ENCODE measurements around the gene PTPRN2.
"Not testable (repeated sequence)": the region's sequence is repeated elsewhere in the genome, so short reads cannot be mapped to it uniquely, and the experiment has no call there.

PTPRN2 gene

GRCh38 chr7:158039270-158039669 is 548.4 kb downstream of the PTPRN2 start:
- in situ Hi-C loops (cut with HindIII; ENCODE audit: low pct_ligation_motif_present, low pct_unique_long_range_greater_than_20kb, low sequenced_read_pairs) = no loop called here
- no peak for DNase-seq

DNA sequence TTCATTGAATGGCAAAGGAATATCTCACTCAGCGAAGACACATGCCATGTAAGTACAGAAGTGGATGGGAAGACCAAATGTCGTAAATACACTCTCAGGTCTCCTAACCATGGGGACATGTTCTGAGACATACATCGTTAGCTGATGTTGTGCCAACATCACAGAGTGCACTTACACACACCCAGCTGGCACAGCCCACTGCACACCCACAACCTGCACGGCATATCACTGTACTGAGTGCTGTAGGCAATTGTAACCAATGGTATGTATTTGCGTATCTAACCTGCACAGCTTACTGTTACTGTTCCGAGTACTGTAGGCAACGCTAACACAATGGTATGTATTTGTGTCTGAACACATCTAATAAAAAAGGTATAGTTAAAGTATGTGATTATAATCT is 550.4 kb downstream of the PTPRN2 start:
- DNase-seq = no peak
- in situ Hi-C loops (cut with HindIII; ENCODE audit: low pct_ligation_motif_present, low pct_unique_long_range_greater_than_20kb, low sequenced_read_pairs) = no loop called here

- DNase-seq = no peak
- in situ Hi-C loops (cut with HindIII; ENCODE audit: low pct_ligation_motif_present, low pct_unique_long_range_greater_than_20kb, low sequenced_read_pairs) = no loop called here
These were observed 552.3 kb downstream of the PTPRN2 start for GRCh38 chr7:158035343-158035742.

- no peak for DNase-seq
- in situ Hi-C loops (cut with HindIII; ENCODE audit: low pct_ligation_motif_present, low pct_unique_long_range_greater_than_20kb, low sequenced_read_pairs) = no loop called here
These were observed 553.1 kb downstream of the PTPRN2 start for GRCh38 chr7:158034571-158034970.

- DNase-seq; in situ Hi-C loops (cut with HindIII; ENCODE audit: low pct_ligation_motif_present, low pct_unique_long_range_greater_than_20kb, low sequenced_read_pairs): not testable (repeated sequence)
These were observed 553.7 kb downstream of the PTPRN2 start for GRCh38 chr7:158033925-158034324.

DNA sequence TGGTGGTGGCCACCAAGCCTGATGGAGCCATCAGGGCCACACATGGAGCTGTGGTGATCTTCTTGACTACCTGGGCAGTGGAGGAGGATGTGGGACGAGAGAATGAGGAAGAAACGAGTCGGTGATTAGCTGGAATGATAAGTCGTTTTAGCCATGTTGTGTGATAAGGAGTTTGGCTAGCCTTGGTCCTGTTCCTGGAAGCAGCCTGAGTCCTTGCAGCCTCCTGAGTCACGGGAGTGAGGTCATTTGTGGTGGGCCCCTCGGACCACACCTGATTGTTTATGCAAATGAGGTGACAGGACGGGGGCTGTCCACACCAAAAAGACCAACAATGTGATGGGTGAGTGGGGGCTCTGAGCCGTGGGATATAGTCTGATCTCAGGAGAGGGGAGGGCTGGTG is 554.4 kb downstream of the PTPRN2 start:
- no peak for DNase-seq
- in situ Hi-C loops (cut with HindIII; ENCODE audit: low pct_ligation_motif_present, low pct_unique_long_range_greater_than_20kb, low sequenced_read_pairs) = no loop called here

GRCh38 chr7:158032561-158033115 is 555.0 kb downstream of the PTPRN2 start:
- in situ Hi-C loops (cut with HindIII; ENCODE audit: low pct_ligation_motif_present, low pct_unique_long_range_greater_than_20kb, low sequenced_read_pairs) = no loop called here

DNA sequence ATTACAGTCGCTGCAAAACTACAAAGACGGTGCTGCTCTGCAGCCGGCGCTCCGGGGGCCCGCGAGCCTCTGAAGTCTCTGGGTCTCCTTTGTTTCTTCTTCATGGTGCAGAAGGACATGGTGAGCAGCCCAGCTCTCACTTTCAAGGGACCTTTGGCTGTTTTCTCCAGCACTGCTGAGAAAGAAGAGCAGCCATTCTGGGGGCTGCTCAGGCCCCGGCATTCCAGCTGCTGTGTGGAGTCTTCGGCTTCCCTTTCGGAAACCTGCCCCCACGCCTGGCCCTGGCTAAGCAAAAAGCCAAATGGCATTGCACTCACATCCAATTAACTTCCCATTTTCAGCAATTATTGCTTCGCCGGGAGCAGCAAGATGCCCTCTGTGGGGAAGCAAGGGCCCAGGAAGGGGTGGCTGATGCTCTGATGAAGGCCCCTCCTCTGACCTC is 555.7 kb downstream of the PTPRN2 start:
- in situ Hi-C loops (cut with HindIII; ENCODE audit: low pct_ligation_motif_present, low pct_unique_long_range_greater_than_20kb, low sequenced_read_pairs) = no loop called here
- DNase-seq = no peak

More at GRCh38 chr7:158032561-158033115, 555.0 kb downstream of the PTPRN2 start:
- DNase-seq = no peak

- in situ Hi-C loops (cut with HindIII; ENCODE audit: low pct_ligation_motif_present, low pct_unique_long_range_greater_than_20kb, low sequenced_read_pairs) = no loop called here
These were observed 557.1 kb downstream of the PTPRN2 start for GRCh38 chr7:158030566-158030965.

DNA sequence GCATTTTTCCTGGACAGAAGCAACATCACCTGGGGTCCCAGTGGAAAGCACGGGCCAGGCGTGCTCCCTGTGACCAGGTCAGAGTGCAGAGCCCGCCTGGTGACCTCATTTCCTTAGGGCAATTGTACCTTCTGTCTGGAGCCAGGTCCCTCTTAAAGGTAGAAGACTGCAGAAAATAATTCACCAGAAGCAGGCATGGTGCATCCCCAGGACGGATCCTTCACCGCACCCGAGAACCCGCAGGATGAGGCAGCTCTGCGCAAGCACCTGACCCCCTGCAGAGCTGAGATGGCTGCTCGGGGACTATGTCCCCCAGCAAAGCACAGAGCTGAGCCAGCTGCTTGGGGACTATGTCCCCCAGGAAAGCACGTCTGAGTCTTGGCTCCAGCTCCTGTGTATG is 557.6 kb downstream of the PTPRN2 start:
- no peak for DNase-seq
- in situ Hi-C loops (cut with HindIII; ENCODE audit: low pct_ligation_motif_present, low pct_unique_long_range_greater_than_20kb, low sequenced_read_pairs) = no loop called here

More at GRCh38 chr7:158030566-158030965, 557.1 kb downstream of the PTPRN2 start:
- DNase-seq = no peak

DNA sequence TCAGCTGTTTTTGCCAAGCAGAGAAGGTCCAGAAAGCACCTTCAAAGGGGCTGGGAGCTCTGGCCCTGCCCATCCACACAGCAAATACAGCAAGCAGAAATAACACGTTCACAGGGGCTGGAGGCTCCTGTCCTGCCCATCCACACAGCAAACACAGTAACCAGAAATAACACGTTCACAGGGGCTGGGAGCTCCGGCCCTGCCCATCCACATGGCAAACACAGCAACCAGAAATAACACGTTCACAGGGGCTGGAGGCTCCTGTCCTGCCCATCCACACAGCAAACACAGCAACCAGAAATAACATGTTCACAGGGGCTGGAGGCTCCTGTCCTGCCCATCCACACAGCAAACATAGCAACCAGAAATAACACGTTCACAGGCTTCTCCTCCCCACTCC is 558.1 kb downstream of the PTPRN2 start:
- DNase-seq = no peak
- in situ Hi-C loops (cut with HindIII; ENCODE audit: low pct_ligation_motif_present, low pct_unique_long_range_greater_than_20kb, low sequenced_read_pairs) = no loop called here

DNA sequence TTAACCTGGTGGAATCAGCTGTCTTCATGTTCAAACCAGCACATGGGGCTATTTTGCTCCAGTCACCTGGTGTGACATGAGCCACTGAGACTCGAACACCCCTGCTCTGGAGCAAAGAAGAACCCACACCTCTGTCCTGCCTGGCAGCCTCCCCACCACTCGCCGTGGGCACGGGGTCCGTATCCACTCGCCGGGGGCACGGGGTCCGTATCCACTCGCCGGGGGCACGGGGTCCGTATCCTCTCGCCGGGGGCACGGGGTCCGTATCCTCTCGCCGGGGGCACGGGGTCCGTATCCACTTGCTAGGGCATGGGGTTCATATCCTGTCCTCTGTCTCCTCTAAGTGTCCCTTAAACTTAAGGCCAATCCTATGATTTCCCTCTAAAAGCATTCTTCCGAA is 558.7 kb downstream of the PTPRN2 start:
- in situ Hi-C loops (cut with HindIII; ENCODE audit: low pct_ligation_motif_present, low pct_unique_long_range_greater_than_20kb, low sequenced_read_pairs) = no loop called here

DNA sequence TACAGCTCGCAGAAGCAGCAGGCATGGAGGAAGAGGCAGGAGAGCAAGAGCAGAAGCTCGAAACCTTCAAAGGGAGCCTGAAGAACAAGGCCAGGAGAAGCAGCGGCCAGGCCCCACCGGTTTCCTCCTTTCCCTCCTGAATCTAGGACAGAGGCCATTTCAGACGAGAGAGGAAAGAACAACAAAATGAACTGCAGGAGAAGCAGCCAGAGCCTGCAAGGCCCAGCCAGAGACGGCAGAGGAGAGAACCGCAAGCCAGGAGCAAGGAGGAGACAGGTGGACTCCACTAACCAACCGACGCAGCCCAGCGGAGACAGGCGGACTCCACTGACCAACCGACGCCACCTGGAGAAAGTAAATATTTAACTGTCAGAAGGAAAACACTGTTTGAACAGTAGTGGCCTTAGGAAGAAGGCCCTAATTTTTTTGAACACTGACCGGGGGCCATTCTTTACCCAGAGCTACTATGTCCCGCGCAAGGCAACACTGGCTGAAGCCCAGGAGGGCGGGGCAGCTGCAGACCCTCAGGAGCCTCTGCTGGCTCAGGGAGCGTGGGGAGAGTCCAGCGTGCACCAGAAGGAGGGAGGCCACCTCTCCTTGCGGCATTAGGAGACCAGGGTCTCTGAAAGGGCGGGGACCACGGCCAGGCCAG is 559.2 kb downstream of the PTPRN2 start:
- in situ Hi-C loops (cut with HindIII; ENCODE audit: low pct_ligation_motif_present, low pct_unique_long_range_greater_than_20kb, low sequenced_read_pairs) = no loop called here
- no peak for DNase-seq

More for the DNA sequence above, 558.7 kb downstream of the PTPRN2 start:
- no peak for DNase-seq

DNA sequence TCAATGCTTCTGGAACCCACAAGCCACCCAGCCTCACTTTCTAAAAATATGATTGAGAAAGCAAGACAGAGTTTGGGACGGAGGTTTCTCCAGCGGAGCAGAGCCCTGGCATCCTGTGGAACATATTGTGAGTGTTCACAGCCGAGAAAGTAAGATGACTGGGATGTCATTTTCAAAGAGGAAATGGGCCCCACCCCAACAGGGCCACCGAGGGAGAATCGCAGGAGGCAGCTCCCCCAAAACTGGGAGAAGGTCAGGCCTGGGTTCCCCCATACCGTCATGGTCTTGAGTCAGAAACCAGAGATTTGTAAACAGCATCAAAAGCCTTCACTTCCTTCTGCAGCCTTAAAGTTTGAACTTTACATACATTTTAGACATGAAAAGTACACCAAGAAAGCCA is 560.0 kb downstream of the PTPRN2 start:
- in situ Hi-C loops (cut with HindIII; ENCODE audit: low pct_ligation_motif_present, low pct_unique_long_range_greater_than_20kb, low sequenced_read_pairs) = no loop called here
- no peak for DNase-seq

- in situ Hi-C loops (cut with HindIII; ENCODE audit: low pct_ligation_motif_present, low pct_unique_long_range_greater_than_20kb, low sequenced_read_pairs) = no loop called here
- DNase-seq = no peak
These were observed 560.9 kb downstream of the PTPRN2 start for GRCh38 chr7:158026636-158027265.

- no peak for DNase-seq
- in situ Hi-C loops (cut with HindIII; ENCODE audit: low pct_ligation_motif_present, low pct_unique_long_range_greater_than_20kb, low sequenced_read_pairs) = no loop called here
These were observed 561.7 kb downstream of the PTPRN2 start for GRCh38 chr7:158025686-158026600.

DNA sequence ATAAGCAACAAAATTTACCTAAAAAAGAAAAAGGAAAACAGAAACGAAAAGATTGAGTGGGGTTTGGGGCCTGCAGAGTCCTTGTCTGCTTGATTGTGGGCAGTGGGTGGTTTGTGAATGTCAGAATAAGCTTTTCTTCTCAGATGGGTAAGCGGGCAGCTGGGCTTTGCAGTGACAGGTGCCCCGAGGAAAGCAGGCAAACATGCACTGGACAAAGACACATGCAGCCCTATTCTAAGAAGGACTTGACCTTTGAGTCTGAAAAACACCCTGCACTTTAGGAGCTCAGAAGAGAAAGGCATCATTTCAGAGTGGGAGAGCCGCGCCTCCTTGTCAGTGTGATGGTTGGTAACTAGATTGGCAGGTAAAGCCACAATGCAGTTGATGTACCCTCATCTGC is 562.7 kb downstream of the PTPRN2 start:
- in situ Hi-C loops (cut with HindIII; ENCODE audit: low pct_ligation_motif_present, low pct_unique_long_range_greater_than_20kb, low sequenced_read_pairs) = no loop called here
- no peak for DNase-seq

DNA sequence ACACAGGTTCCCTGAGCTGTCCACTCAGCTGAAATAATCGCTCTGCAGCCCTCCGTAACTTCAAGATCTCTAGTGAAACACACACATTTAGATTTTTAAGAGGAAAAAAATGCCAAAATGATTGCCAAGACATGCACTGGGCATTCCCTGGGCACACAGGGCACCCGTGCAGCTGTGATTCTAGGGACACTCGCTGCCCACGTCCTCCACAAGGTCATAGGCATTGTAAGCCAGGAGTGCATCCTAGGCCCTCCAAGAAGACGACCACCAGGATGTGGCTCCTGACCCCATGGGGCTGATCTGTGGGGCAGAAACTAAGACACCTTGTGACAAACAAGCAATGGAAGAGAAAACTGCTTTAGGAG is 563.3 kb downstream of the PTPRN2 start:
- in situ Hi-C loops (cut with HindIII; ENCODE audit: low pct_ligation_motif_present, low pct_unique_long_range_greater_than_20kb, low sequenced_read_pairs) = no loop called here
- DNase-seq = no peak

GRCh38 chr7:158023681-158024350 is 563.8 kb downstream of the PTPRN2 start:
- DNase-seq = no peak
- in situ Hi-C loops (cut with HindIII; ENCODE audit: low pct_ligation_motif_present, low pct_unique_long_range_greater_than_20kb, low sequenced_read_pairs) = no loop called here

All from ACHN (cell line).